ENCODE data around the gene MS4A15.

DNA sequence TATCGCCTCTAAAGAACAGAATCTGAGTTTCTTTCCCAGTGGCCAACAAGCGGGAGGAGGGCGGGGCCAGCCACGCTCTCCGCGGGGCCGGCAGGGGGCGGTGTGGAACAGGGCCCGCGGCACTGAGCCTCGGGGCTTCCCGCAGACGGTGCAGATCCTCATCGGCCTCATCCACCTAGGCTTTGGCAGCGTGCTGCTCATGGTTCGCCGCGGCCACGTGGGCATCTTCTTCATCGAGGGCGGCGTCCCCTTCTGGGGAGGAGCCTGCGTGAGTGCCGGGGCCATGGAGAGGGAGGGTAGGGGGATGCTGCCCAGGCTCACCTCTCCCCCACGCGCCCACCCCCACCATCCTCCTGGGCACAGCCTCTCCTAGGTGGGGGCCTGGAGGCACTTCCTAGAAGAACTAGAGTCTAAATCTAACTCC lies 10.7 kb downstream of the MS4A15 start:
- TF ChIP-seq POLR2A (IDR thresholded peaks at IDR 0.05) (no peak), CTCF (IDR thresholded peaks at IDR 0.05) (peak in 1 of 7 experiments; percentile 2)
